ENCODE results near the gene PSMD8. TPM values are rescaled to one million over a fixed set of nuclear protein-coding genes. Genes with fewer than 3 reads are reported as not detected.
"Not testable (repeated sequence)": the region's sequence is repeated elsewhere in the genome, so short reads cannot be mapped to it uniquely, and the experiment has no call there.

PSMD8 gene
- total RNA-seq, 4 donors from 2014 or later = 819 to 1,400 (median 1,309) TPM

- H3K27ac ChIP-seq = no peak overlapping the region
- DNase-seq (no peak), ATAC-seq (no peak)
- TF ChIP-seq POLR2A (IDR thresholded peaks at IDR 0.05) (no peak), CTCF (IDR thresholded peaks at IDR 0.05 in 4 of 5, conservative IDR thresholded peaks at IDR 0.05 in 1 of 5) (no peak)
- H3K36me3 ChIP-seq = no peaks in the 10 kb centered on the region
- H3K9me3 ChIP-seq = no peaks in the 10 kb centered on the region
- no peak overlapping the region for H3K4me3 ChIP-seq
- peaks cover 5 to 7% of the 10 kb centered on the region in 2 donors for H3K4me1 ChIP-seq
- in situ Hi-C loops (cut with MboI; ENCODE audit: low sequenced_read_pairs in 4 of 4) (loop anchor here (5.0 to 25.0 kb wide), 3 partner anchors 91 to 421 kb away; partner anchors contain the start of genes SIPA1L3 (in 4 of the 4) and WDR87 (in 4 of the 4)), intact Hi-C loops (cut with DNase I; ENCODE audit: low total_unique reads) (no loop called here)
- H3K27me3 ChIP-seq = no peaks in the 10 kb centered on the region
Observed at GRCh38 chr19:38333245-38333644, 41.1 kb upstream of the PSMD8 start.

DNA sequence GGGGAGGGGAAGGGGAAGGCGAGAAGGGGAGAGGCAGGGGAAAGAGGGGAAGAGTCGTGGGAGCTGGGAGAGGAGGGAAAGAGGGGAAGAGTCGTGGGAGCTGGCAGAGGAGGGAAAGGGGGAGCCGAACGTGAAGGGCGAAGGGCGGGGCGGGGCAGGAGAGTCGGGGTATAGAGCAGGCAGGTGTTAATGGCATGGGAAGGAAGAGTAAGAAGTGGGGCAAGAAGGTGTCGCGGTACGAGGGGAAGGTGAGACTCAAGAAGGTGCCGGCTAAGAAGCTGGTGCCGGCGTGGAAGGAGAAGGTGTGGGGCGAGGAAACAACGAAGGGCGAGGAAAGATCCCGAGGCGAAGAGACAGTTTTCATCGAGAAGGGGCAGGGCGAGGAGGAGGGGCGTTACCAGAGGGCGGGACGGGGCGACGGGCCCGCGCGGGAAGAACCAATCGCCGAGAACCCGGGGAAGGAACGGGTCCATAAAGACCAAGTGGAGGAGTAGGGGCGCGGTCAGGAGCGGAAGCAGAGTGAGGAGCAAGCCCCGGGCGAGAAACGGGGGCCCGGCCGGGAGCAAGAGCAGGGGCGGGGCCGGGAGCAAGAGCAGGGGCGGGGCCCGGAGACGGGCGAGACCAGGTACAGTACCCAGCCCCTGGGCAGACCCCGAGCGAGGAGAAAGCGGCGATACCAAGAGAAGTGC is 38.3 kb upstream of the PSMD8 start:
- ATAC-seq (peak; percentile 84 to 86), DNase-seq (peak; percentile 92 to 94)
- H3K27me3 ChIP-seq = no peaks in the 10 kb centered on the region
- H3K4me3 ChIP-seq = peak overlapping the region; percentile 77 to 91 (median 79)
- no peaks in the 10 kb centered on the region for H3K36me3 ChIP-seq
- no peaks in the 10 kb centered on the region for H3K9me3 ChIP-seq
- H3K4me1 ChIP-seq = peaks cover 5 to 7% of the 10 kb centered on the region in 2 donors
- in situ Hi-C loops (cut with MboI; ENCODE audit: low sequenced_read_pairs in 4 of 4) = loop anchor here (25.0 kb wide), 2 partner anchors 199 to 424 kb away; partner anchors contain the start of genes SIPA1L3 (in 4 of the 4) and WDR87 (in 4 of the 4)
- TF ChIP-seq CTCF (IDR thresholded peaks at IDR 0.05 in 4 of 5, conservative IDR thresholded peaks at IDR 0.05 in 1 of 5) (no peak), POLR2A (IDR thresholded peaks at IDR 0.05) (peak; percentile 74 to 90)
- H3K27ac ChIP-seq = peak overlapping the region; percentile 96 to 99 (median 98)
- intact Hi-C loops (cut with DNase I; ENCODE audit: low total_unique reads) = loop anchor here (1.0 to 2.0 kb wide), 9 partner anchors 20 to 594 kb away; partner anchors contain the start of genes MRPS12, PSMD8, SARS2 and SIPA1L3

DNA sequence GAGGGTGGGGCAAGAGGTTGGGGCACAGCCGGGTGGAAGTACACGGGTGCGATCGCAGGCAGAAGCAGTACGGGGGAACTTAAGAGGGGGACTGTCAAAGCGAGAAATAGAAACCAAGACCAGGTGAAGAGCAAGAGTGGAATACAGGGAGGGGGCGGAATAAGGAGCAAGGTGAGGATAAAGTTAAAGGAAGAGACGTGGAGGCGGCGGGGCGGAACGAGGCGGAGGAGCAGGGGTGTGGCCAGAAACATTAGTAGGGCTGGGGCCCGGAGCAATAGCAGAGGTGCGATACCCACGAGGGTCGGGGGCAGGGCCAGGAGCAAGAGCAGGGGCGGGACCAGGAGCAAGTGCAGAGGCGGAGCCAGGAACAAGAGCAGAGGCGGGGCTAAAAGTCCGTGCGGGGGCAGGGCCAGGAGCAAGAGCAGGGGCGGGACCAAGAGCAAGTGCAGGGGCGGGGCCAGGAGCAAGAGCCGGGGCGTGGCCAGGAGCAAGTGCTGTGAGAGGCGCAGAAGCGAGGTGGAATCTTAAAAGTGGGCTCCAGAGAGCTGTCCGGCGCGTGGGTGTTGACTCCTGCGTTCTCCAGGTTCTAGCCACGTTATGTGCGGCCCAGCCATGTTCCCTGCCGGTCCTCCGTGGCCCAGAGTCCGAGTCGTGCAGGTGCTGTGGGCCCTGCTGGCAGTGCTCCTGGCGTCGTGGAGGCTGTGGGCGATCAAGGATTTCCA is 37.6 kb upstream of the PSMD8 start:
- Histone ChIP-seq H3K36me3 (no peaks in the 10 kb centered on the region), H3K9me3 (no peaks in the 10 kb centered on the region), H3K4me1 (peaks cover 5 to 7% of the 10 kb centered on the region in 2 donors), H3K4me3 (peak overlapping the region; percentile 77 to 91 (median 79)), H3K27me3 (no peaks in the 10 kb centered on the region), H3K27ac (peak overlapping the region; percentile 96 to 99 (median 98))
- in situ Hi-C loops (cut with MboI; ENCODE audit: low sequenced_read_pairs in 4 of 4) (loop anchor here (25.0 kb wide), 2 partner anchors 199 to 424 kb away; partner anchors contain the start of genes SIPA1L3 (in 4 of the 4) and WDR87 (in 4 of the 4)), intact Hi-C loops (cut with DNase I; ENCODE audit: low total_unique reads) (loop anchor here (1.0 kb wide), 4 partner anchors 20 to 594 kb away; partner anchors contain the start of genes MRPS12, PSMD8 and SARS2)
- DNase-seq (peak; percentile 96 to 97), ATAC-seq (peak; percentile 66 to 77)
- TF ChIP-seq POLR2A (IDR thresholded peaks at IDR 0.05) (peak in 1 of 2 donors; percentile 51), CTCF (IDR thresholded peaks at IDR 0.05 in 4 of 5, conservative IDR thresholded peaks at IDR 0.05 in 1 of 5) (no peak)

DNA sequence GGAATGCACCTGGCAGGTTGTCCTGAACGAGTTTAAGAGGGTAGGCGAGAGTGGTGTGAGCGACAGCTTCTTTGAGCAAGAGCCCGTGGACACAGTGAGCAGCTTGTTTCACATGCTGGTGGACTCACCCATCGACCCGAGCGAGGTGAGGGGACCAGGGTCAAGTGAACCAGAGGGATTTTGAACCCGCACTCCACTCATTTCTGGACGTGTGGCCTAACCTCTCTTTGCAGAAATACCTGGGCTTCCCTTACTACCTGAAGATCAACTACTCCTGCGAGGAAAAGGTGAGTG is 37.1 kb upstream of the PSMD8 start:
- Histone ChIP-seq H3K4me3 (peak overlapping the region; percentile 77 to 91 (median 79)), H3K4me1 (peaks cover 5 to 7% of the 10 kb centered on the region in 2 donors), H3K27me3 (no peaks in the 10 kb centered on the region), H3K27ac (peak overlapping the region; percentile 96 to 99 (median 98)), H3K9me3 (no peaks in the 10 kb centered on the region), H3K36me3 (no peaks in the 10 kb centered on the region)
- ATAC-seq (no peak), DNase-seq (no peak)
- in situ Hi-C loops (cut with MboI; ENCODE audit: low sequenced_read_pairs in 4 of 4) (loop anchor here (25.0 kb wide), 2 partner anchors 200 to 425 kb away; partner anchors contain the start of genes SIPA1L3 (in 4 of the 4) and WDR87 (in 4 of the 4)), intact Hi-C loops (cut with DNase I; ENCODE audit: low total_unique reads) (no loop called here)
- TF ChIP-seq CTCF (IDR thresholded peaks at IDR 0.05 in 4 of 5, conservative IDR thresholded peaks at IDR 0.05 in 1 of 5) (no peak), POLR2A (IDR thresholded peaks at IDR 0.05) (no peak)

DNA sequence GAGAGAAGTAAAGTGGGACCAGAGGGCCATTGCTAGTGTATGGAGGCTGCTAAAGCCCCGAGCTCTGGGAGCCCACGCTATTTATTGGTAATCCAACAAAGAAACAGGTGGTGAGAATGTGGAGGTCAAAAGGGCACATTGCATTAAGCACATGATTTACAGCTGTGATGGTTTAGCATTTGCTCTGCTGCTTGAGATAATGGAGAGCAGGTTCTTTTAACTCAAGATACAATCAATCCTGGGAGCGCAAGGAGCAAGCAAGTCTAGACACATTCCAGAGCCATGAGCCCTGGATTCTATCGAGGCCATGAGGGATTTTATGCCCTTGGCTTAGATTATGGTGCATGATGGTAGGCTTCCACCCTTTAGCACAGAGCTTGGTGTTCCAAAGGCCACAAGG is 35.4 kb upstream of the PSMD8 start:
- in situ Hi-C loops (cut with MboI; ENCODE audit: low sequenced_read_pairs in 4 of 4) = loop anchor here (25.0 kb wide), 2 partner anchors 202 to 427 kb away; partner anchors contain the start of genes SIPA1L3 (in 4 of the 4) and WDR87 (in 4 of the 4)
- H3K4me3 ChIP-seq; DNase-seq; intact Hi-C loops (cut with DNase I; ENCODE audit: low total_unique reads); H3K4me1 ChIP-seq; H3K36me3 ChIP-seq; H3K27me3 ChIP-seq; ATAC-seq; H3K9me3 ChIP-seq; H3K27ac ChIP-seq: not testable (repeated sequence)
